GM19438 (cell line): Measurements from ENCODE around the gene CEP135.
"Not testable (repeated sequence)": the region's sequence is repeated elsewhere in the genome, so short reads cannot be mapped to it uniquely, and the experiment has no call there.

ENCODE experiments used
- ATAC-seq: cut with Tn5 transposase; IDR thresholded peaks from one replicate; pipeline ENCODE4 v1.9.1; 2021; ENCODE audit warnings: low read depth; ENCODE audit not compliant: unreplicated experiment

The CEP135 gene

GRCh38 chr4:56066493-56066892, 117.7 kb downstream of the CEP135 start:
- no peak for ATAC-seq

GRCh38 chr4:56067826-56068225, 119.1 kb downstream of the CEP135 start:
- no peak for ATAC-seq

GRCh38 chr4:56072730-56073129, 124.0 kb downstream of the CEP135 start:
- not testable (repeated sequence) for ATAC-seq

- ATAC-seq: no peak
Observed at GRCh38 chr4:56077676-56078075, 128.9 kb downstream of the CEP135 start.

- no peak for ATAC-seq
Observed at GRCh38 chr4:56078866-56079265, 130.1 kb downstream of the CEP135 start.

- ATAC-seq: no peak
Observed at GRCh38 chr4:56080384-56080783, 131.6 kb downstream of the CEP135 start.

- ATAC-seq: no peak
Observed at GRCh38 chr4:56082829-56083228, 134.1 kb downstream of the CEP135 start.
